ENCODE results near the gene DCUN1D5. TPM values are rescaled to one million over a fixed set of nuclear protein-coding genes. Genes with fewer than 3 reads are reported as not detected.
A peak's percentile ranks its signal among the peaks of the same experiment; 100 is the strongest.

The DCUN1D5 gene
- 42.6 and 94.5 TPM in 2 replicates for total RNA-seq

- DNase-seq (ENCODE audit: low read depth) = peak; percentile 92
Measured at GRCh38 chr11:103091801-103092524, at the start of gene DCUN1D5. Gene DCUN1D5 (minus strand): TSS chr11:103092160. CDS start chr11:103091872, 288 bp downstream.

GRCh38 chr11:103125462-103125861 lies 33.5 kb upstream of the DCUN1D5 start:
- no peak for DNase-seq (ENCODE audit: low read depth)

GRCh38 chr11:103114836-103115235 lies 22.9 kb upstream of the DCUN1D5 start:
- no peak for DNase-seq (ENCODE audit: low read depth)

GRCh38 chr11:103112364-103112763 lies 20.4 kb upstream of the DCUN1D5 start:
- DNase-seq (ENCODE audit: low read depth) = no peak

- DNase-seq (ENCODE audit: low read depth) = no peak
Measured at GRCh38 chr11:103111400-103111799, 19.4 kb upstream of the DCUN1D5 start.

- DNase-seq (ENCODE audit: low read depth) = peak; percentile 24
Measured at GRCh38 chr11:103110391-103110790, 18.4 kb upstream of the DCUN1D5 start.

GRCh38 chr11:103109818-103110388 lies 17.9 kb upstream of the DCUN1D5 start:
- no peak for DNase-seq (ENCODE audit: low read depth)

- peak; percentile 85 for DNase-seq (ENCODE audit: low read depth)
Measured at GRCh38 chr11:103108933-103109817, 17.2 kb upstream of the DCUN1D5 start, which contains the start of gene DYNC2H1. Gene DYNC2H1 (plus strand): TSS chr11:103109426. CDS start chr11:103109575, 149 bp downstream.

- DNase-seq (ENCODE audit: low read depth) = no peak
Measured at GRCh38 chr11:103097279-103097678, 5.3 kb upstream of the DCUN1D5 start.

- peak; percentile 19 for DNase-seq (ENCODE audit: low read depth)
Measured at GRCh38 chr11:103091064-103091800, 728 bp downstream of the DCUN1D5 start.

GRCh38 chr11:103086461-103086860 lies 5.5 kb downstream of the DCUN1D5 start:
- no peak for DNase-seq (ENCODE audit: low read depth)

GRCh38 chr11:103085758-103086365 lies 6.1 kb downstream of the DCUN1D5 start:
- DNase-seq (ENCODE audit: low read depth) = peak; percentile 9

- DNase-seq (ENCODE audit: low read depth) = peak; percentile 7
Measured at GRCh38 chr11:103079833-103080232, 12.1 kb downstream of the DCUN1D5 start.

GRCh38 chr11:103078710-103079109 lies 13.2 kb downstream of the DCUN1D5 start:
- no peak for DNase-seq (ENCODE audit: low read depth)

GRCh38 chr11:103077554-103077953 lies 14.4 kb downstream of the DCUN1D5 start:
- no peak for DNase-seq (ENCODE audit: low read depth)

GRCh38 chr11:103076361-103076760 lies 15.6 kb downstream of the DCUN1D5 start:
- DNase-seq (ENCODE audit: low read depth) = no peak

- no peak for DNase-seq (ENCODE audit: low read depth)
Measured at GRCh38 chr11:103071008-103071407, 21.0 kb downstream of the DCUN1D5 start.

GRCh38 chr11:103070142-103070541 lies 21.8 kb downstream of the DCUN1D5 start:
- no peak for DNase-seq (ENCODE audit: low read depth)

GRCh38 chr11:103069367-103069766 lies 22.6 kb downstream of the DCUN1D5 start:
- DNase-seq (ENCODE audit: low read depth) = no peak

- DNase-seq (ENCODE audit: low read depth) = no peak
Measured at GRCh38 chr11:103067118-103067517, 24.8 kb downstream of the DCUN1D5 start.

GRCh38 chr11:103061656-103062055 lies 30.3 kb downstream of the DCUN1D5 start:
- no peak for DNase-seq (ENCODE audit: low read depth)
